NT2/D1 (cell line): Measurements from ENCODE around the gene CCDC63.

Experiments
- DNase-seq: peaks from one replicate; pipeline ENCODE4 v3.0.0-alpha.2; 2011; ENCODE audit warnings: low read depth, low spot score
- H3K27me3 ChIP-seq: 2 replicates; pipeline ENCODE4 v1.6.0; 2011; ENCODE audit warnings: mild to moderate bottlenecking; ENCODE audit not compliant: insufficient read length, insufficient read depth
- H3K36me3 ChIP-seq: 2 replicates; pipeline ENCODE4 v1.6.1; 2011; ENCODE audit warnings: mild to moderate bottlenecking, low read length, mixed read lengths; ENCODE audit not compliant: insufficient read depth, insufficient read length
- H3K4me1 ChIP-seq: 2 replicates; pipeline ENCODE4 v1.5.1; 2011; ENCODE audit not compliant: insufficient read depth, insufficient read length
- H3K4me3 ChIP-seq: 2 replicates; pipeline ENCODE4 v1.5.1; 2011; ENCODE audit warnings: low read depth; ENCODE audit not compliant: insufficient read length
- H3K9ac ChIP-seq: 2 replicates; pipeline ENCODE4 v1.6.0; 2011; ENCODE audit warnings: low read depth; ENCODE audit not compliant: insufficient read length
- H3K9me3 ChIP-seq: 2 replicates; pipeline ENCODE4 v1.5.1; 2011; ENCODE audit warnings: mild to moderate bottlenecking, low read length; ENCODE audit not compliant: insufficient read depth
- SUZ12 ChIP-seq: IDR thresholded peaks from 2 replicates; pipeline ENCODE4 v1.6.1; 2011; ENCODE audit not compliant: insufficient read length, insufficient read depth; ENCODE audit errors: extremely low read depth
- YY1 ChIP-seq: IDR thresholded peaks from 2 replicates; pipeline ENCODE4 v1.6.1; 2011; ENCODE audit not compliant: insufficient read length, insufficient read depth
- ZNF274 ChIP-seq: IDR thresholded peaks from 2 replicates; pipeline ENCODE4 v1.6.1; 2011; ENCODE audit warnings: mild to moderate bottlenecking, low read depth, low read length

CCDC63 gene

DNA sequence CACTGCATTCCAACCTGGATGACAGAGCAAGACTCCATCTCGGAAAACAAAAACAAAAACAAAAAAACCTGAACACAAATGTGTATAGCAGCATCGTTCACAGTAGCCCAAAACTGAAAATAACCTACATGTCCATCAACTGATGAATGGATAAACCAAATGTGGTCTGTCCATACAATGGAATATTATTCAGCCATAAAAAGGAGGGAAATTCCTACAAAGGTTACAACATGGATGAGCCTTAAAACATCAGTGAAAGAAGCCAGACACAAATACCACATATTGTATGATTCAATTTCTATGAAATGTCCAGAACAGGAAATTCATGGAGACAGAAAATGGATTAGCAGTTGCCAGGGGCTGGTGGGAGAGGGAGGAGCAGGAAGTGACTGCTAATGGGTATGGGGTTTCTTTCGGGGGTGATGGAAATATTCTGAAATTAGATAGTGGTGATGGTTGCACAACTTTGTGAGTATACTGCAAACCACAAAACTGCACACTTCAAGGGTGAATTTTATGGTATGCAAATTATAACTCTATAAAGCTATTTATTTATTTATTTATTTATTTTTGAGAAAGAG lies 69.6 kb downstream of the CCDC63 start:
- TF ChIP-seq SUZ12 (no peak), YY1 (no peak), ZNF274 (no peak)
- no peak overlapping the region for H3K4me3 ChIP-seq
- DNase-seq: no peak

DNA sequence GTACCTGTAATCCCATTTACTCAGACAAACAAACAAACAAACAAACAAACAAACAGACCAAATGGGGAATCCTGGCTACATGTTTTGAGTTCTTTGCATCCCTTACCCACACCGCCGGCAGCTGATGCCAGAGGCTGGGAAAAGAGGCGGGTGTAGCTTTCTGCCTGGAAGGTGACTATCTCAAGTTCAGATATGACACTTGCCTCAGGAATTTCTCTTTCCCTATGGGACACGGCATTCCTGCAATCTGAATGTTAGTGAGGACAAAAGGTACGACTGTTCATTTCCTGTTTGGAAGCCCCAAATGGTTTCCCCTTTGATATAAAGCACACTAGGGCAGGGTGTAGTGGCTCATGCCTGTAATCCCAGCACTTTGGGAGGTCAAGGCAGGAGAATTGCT lies 70.7 kb downstream of the CCDC63 start:
- Histone ChIP-seq H3K4me1 (peaks cover 13% of the 10 kb centered on the region), H3K9ac (no peak overlapping the region)

More for the DNA sequence above, 69.6 kb downstream of the CCDC63 start:
- no peaks in the 10 kb centered on the region for H3K9me3 ChIP-seq
- H3K4me1 ChIP-seq: peaks cover 12% of the 10 kb centered on the region
- no peak overlapping the region for H3K9ac ChIP-seq
- no peaks in the 10 kb centered on the region for H3K27me3 ChIP-seq
- H3K36me3 ChIP-seq: no peaks in the 10 kb centered on the region

DNA sequence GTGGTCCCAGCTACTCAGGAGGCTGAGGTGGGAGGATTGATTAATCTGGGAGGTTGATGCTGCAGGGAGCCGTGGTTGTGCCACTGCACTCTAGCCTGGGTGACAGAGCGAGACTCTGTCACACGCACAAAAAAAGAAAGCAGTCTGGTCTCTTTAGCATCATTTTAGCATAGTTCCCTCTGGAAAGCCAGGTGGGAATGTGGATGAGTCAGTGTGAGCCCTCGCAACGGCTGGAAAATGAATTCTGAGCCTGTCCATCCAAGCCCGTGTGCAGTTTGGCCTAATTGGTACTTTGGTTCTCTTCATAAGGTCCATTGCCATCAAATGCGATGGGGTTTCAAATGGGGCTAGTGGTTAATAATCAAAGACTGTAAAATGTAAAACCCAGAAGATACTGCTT lies 71.2 kb downstream of the CCDC63 start:
- no peak for DNase-seq
- TF ChIP-seq SUZ12: no peak
- TF ChIP-seq YY1: no peak
- TF ChIP-seq ZNF274: no peak
- no peak overlapping the region for H3K9ac ChIP-seq
- H3K9me3 ChIP-seq: no peaks in the 10 kb centered on the region
- H3K4me1 ChIP-seq: peaks cover 16% of the 10 kb centered on the region
- no peaks in the 10 kb centered on the region for H3K27me3 ChIP-seq
- H3K4me3 ChIP-seq: no peak overlapping the region
- H3K36me3 ChIP-seq: no peaks in the 10 kb centered on the region

More for the DNA sequence above, 70.7 kb downstream of the CCDC63 start:
- Histone ChIP-seq H3K27me3 (no peaks in the 10 kb centered on the region), H3K4me3 (no peak overlapping the region), H3K36me3 (no peaks in the 10 kb centered on the region), H3K9me3 (no peaks in the 10 kb centered on the region)
- no peak for TF ChIP-seq SUZ12
- no peak for TF ChIP-seq ZNF274
- TF ChIP-seq YY1: no peak
- DNase-seq: peak; percentile 39

DNA sequence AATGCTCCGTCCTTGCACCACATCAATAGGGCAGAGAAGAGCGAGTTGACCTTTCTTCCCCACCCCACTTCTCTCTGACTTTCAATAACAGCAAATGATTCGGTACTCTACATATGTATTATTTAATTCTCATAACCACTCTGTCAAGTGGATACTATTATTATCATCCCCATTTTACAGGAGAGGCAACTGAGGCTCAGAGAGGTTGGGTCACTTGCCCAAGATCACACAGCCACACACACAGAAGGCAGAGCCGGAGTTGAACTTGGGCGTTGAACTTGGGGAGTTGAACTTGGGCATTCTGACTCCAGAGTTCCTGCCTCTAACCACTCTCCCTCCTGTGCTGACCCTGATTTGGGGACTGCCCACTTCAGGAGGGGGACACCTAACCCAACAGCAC lies 72.9 kb downstream of the CCDC63 start:
- Histone ChIP-seq H3K4me3 (no peak overlapping the region), H3K9ac (no peak overlapping the region), H3K36me3 (no peaks in the 10 kb centered on the region), H3K9me3 (no peaks in the 10 kb centered on the region), H3K27me3 (no peaks in the 10 kb centered on the region), H3K4me1 (peaks cover 23% of the 10 kb centered on the region)
- DNase-seq: no peak
- no peak for TF ChIP-seq SUZ12
- no peak for TF ChIP-seq YY1
- TF ChIP-seq ZNF274: no peak

DNA sequence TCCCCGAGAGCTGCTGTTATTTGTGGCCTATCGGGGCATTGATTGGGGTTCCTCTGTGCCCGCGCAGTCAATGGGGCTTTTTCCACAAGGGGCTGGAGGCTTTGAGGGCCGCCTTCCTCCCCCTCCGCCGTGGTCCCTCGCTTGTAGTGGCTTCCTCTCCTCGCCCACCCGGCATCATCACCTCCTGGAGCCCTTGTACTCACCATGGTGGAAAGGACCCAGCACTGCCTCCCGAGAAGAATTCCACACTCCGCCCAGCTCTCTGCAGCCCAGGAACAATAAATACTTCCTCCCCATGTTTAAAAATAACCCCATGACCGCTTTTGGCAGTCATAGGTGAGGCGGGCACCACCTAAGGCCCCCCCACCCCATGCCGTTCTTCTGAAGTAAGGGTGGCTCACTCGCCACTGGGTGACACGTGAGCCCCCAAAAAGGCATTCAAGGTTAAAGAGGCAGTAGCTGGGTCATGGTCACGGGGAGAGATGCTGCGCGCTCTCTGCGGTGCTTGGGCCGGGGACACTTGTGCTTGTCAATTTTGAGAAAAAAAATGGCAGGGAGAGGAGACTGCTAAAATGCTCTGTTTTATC lies 73.6 kb downstream of the CCDC63 start, which contains the start of gene MYL2:
Gene MYL2, minus strand, starts transcription at position 256 of the 587 bp plus-strand sequence. Its CDS starts 50 bp downstream, at position 206.
- no peaks in the 10 kb centered on the region for H3K36me3 ChIP-seq
- DNase-seq: no peak
- no peak within 1 kb of the TSS for H3K9ac ChIP-seq
- H3K4me1 ChIP-seq: peaks cover 23% of the 10 kb centered on the region
- H3K27me3 ChIP-seq: no peaks in the 10 kb centered on the region
- no peaks in the 10 kb centered on the region for H3K9me3 ChIP-seq
- no peak within 1 kb of the TSS for H3K4me3 ChIP-seq
- TF ChIP-seq ZNF274 (no peak), YY1 (no peak), SUZ12 (no peak)

DNA sequence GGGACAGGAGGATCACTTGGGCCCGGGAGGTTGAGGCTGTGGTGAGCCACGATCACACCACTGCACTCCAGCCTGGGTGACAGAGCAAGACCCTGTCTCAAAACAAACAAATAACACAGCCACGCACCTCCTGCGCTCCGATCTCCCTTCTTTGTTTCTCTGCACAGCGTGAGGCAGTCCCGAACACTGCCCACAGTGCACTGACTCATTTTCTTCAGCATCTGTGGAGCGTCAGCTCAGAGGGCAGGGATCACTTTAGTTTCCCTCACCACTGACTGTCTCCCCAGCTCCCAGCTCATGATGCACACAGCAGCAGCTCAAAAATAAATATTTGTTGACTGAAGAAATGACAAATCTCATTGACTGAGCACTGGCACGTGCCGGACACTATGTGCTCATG lies 74.5 kb downstream of the CCDC63 start:
- TF ChIP-seq ZNF274: no peak
- no peak for TF ChIP-seq SUZ12
- no peak for TF ChIP-seq YY1
- peaks cover 23% of the 10 kb centered on the region for H3K4me1 ChIP-seq
- no peak for DNase-seq

DNA sequence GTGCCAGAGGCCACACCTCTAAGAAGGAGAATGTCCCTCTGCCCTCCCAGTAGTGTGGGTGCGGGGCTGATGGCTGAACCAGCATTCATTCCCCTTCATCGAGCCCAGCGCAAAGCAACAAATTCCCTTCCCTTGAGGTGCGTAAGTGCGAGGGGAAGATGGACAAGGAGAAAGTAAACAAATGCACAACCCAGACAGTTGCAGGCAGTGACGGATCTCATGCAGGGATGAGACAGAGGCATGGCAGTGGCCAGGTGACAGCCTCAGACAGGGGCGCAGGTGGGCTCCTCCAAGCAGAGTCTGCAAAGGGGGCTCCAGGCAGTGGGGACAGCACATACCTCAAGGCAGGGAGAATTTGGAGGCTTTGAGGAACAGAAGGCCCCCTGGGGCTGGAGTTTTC lies 75.9 kb downstream of the CCDC63 start:
- Histone ChIP-seq H3K4me1 (peaks cover 23% of the 10 kb centered on the region), H3K9me3 (no peaks in the 10 kb centered on the region), H3K9ac (no peak overlapping the region), H3K27me3 (no peaks in the 10 kb centered on the region), H3K4me3 (no peak overlapping the region), H3K36me3 (no peaks in the 10 kb centered on the region)
- no peak for DNase-seq
- TF ChIP-seq YY1: no peak
- no peak for TF ChIP-seq ZNF274
- TF ChIP-seq SUZ12: no peak

More for the DNA sequence above, 74.5 kb downstream of the CCDC63 start:
- Histone ChIP-seq H3K9me3 (no peaks in the 10 kb centered on the region), H3K4me3 (no peak overlapping the region), H3K36me3 (no peaks in the 10 kb centered on the region), H3K27me3 (no peaks in the 10 kb centered on the region), H3K9ac (no peak overlapping the region)
